Camera-type eye (tissue), 1 donor: Measurements from ENCODE around the gene PET100. TPM values are rescaled to one million over a fixed set of nuclear protein-coding genes. Genes with fewer than 3 reads are reported as not detected.

Experiments
- total RNA-seq: library from RNA; depleted of rRNA; stranded (reverse); fragments of >200 nt; gene quantifications from one replicate; pipeline ENCODE4 v1.2.3, GENCODE V29; 2014

PET100 gene, protein sequence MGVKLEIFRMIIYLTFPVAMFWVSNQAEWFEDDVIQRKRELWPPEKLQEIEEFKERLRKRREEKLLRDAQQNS
- 6.2 TPM for total RNA-seq

GRCh38 chr19:7629347-7630054 lies at the start of gene PET100, which contains the start of gene XAB2:
TSS of gene PET100 (plus strand) at chr19:7629793. CDS start at chr19:7629834, 41 bp downstream.
TSS of gene XAB2 (minus strand) at chr19:7629545. CDS start at chr19:7629527, 18 bp downstream.

GRCh38 chr19:7595466-7596133 lies 34.0 kb upstream of the PET100 start, which contains the start of gene CAMSAP3:
TSS of gene CAMSAP3 (plus strand) at chr19:7595863. CDS start at chr19:7596003, 140 bp downstream.

DNA sequence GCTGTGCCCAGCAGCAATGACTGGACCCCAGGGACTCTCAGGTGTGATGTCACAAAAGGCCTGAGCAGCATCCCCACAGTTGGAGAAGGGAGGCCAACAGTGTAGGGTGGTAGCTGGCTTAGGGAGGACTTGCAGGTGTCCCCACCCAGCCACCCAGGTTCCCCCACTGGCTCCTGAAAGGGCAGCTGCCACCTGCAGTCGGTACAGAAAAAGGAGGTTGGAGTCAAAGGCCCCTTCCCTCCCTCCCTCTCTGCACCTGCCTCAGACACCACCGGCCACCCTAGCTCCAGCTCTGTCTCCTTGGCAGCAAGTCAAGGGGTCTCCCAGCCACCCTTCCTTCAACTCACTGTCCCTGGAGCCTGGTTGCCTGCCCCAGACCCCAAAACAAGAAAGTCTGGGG lies 4.1 kb downstream of the PET100 start, which contains the start of gene PCP2:
Gene PCP2, minus strand, starts transcription at position 22 of the 400 bp plus-strand sequence. CDS start 262 bp downstream, outside the sequence.

GRCh38 chr19:7636691-7637373 lies 7.2 kb downstream of the PET100 start, which contains the start of gene STXBP2:
TSS of gene STXBP2 (plus strand) at chr19:7637110. CDS start at chr19:7637150, 40 bp downstream.

GRCh38 chr19:7668842-7669241 lies 39.2 kb downstream of the PET100 start, which contains the start of gene RETN:
TSS of gene RETN (plus strand) at chr19:7669049. CDS start at chr19:7669327, 278 bp downstream.

GRCh38 chr19:7676854-7677253 lies 47.3 kb downstream of the PET100 start, which contains the start of gene MCEMP1:
TSS of gene MCEMP1 (plus strand) at chr19:7677090. CDS start at chr19:7677121, 31 bp downstream.

GRCh38 chr19:7680606-7681339 lies 51.2 kb downstream of the PET100 start, which contains the start of gene TRAPPC5:
TSS of gene TRAPPC5 (plus strand) at chr19:7680833. CDS start at chr19:7682254, 1,421 bp downstream.

Other genes starting within 250 kb of the PET100 start
- 2.3 TPM for gene PEX11G, start 140.8 kb upstream of the PET100 start, total RNA-seq
- 28.1 TPM for gene ZNF358, start 113.7 kb upstream of the PET100 start, total RNA-seq
- gene MCOLN1, start 107.2 kb upstream of the PET100 start, total RNA-seq = 10.2 TPM
- gene PNPLA6, start 94.1 kb upstream of the PET100 start, total RNA-seq = 59.0 TPM
- 13.7 TPM for gene CAMSAP3, start 33.9 kb upstream of the PET100 start, total RNA-seq
- 49.8 TPM for gene XAB2, start 248 bp upstream of the PET100 start, total RNA-seq
- 12.3 TPM for gene PCP2, start 3.9 kb downstream of the PET100 start, total RNA-seq
- gene STXBP2, start 7.3 kb downstream of the PET100 start, total RNA-seq = 12.3 TPM
- not detected for gene RETN, start 39.3 kb downstream of the PET100 start, total RNA-seq
- gene MCEMP1, start 47.3 kb downstream of the PET100 start, total RNA-seq = not detected
- gene TRAPPC5, start 51.0 kb downstream of the PET100 start, total RNA-seq = 36.9 TPM
- not detected for gene FCER2, start 72.3 kb downstream of the PET100 start, total RNA-seq
- 0.71 TPM for gene CLEC4G, start 102.3 kb downstream of the PET100 start, total RNA-seq
- gene CD209, start 117.7 kb downstream of the PET100 start, total RNA-seq = 5.4 TPM
- 0.27 TPM for gene CLEC4M, start 133.4 kb downstream of the PET100 start, total RNA-seq
- 26.1 TPM for gene EVI5L, start 200.4 kb downstream of the PET100 start, total RNA-seq
- 4.7 TPM for gene PRR36, start 244.6 kb downstream of the PET100 start, total RNA-seq